HG03432 (cell line): ENCODE measurements around the gene FLCN.
"Not testable (repeated sequence)": the region's sequence is repeated elsewhere in the genome, so short reads cannot be mapped to it uniquely, and the experiment has no call there.

Experiments
- ATAC-seq: cut with Tn5 transposase; IDR thresholded peaks from one replicate; pipeline ENCODE4 v1.9.1; 2021; ENCODE audit warnings: mild to moderate bottlenecking, moderate library complexity; ENCODE audit not compliant: unreplicated experiment

FLCN gene

GRCh38 chr17:17188586-17188985, 48.4 kb downstream of the FLCN start:
- no peak for ATAC-seq

GRCh38 chr17:17186551-17187505, 50.1 kb downstream of the FLCN start:
- ATAC-seq, result no peak

DNA sequence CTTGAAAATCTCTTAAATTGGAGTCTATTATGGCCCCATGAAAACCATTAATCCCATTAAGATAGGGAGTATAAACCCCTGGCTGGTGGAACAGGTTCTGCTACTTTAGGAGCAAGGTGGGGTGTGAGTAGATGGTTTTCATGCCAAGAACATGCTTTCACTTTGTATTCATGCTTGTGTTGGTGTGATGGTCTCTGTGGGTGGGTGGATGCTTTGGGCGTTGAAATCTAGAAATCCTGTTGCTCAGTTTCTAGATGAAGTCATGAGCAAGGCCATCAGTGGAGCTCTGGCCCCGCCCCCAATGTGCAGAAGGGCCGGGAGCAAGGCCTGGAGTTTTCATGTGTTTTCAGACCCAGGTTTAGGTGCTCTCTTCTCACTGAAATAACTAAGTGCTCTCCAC, 50.9 kb downstream of the FLCN start:
- no peak for ATAC-seq

- not testable (repeated sequence) for ATAC-seq
Observed at GRCh38 chr17:17184985-17185757, 51.8 kb downstream of the FLCN start.

DNA sequence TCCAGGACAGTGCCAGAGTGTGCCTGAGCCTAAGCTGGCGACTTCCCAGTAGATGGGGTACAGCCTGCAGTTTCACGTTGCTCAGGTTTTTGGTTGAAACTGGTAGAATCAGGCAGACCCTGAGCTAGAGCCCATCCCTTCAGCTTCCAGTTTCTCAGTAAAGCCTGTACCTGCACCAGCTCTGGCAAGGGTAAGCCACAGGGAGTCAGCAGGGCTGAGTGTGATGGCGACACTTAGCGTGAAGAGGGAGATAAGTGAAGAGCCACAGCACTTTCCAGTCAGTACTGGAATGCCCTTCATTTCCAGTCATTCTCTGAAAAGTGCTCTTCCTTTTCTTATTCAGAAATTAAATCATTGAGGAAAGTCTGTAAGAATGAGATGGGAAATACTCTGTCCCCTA, 53.2 kb downstream of the FLCN start:
- no peak for ATAC-seq

DNA sequence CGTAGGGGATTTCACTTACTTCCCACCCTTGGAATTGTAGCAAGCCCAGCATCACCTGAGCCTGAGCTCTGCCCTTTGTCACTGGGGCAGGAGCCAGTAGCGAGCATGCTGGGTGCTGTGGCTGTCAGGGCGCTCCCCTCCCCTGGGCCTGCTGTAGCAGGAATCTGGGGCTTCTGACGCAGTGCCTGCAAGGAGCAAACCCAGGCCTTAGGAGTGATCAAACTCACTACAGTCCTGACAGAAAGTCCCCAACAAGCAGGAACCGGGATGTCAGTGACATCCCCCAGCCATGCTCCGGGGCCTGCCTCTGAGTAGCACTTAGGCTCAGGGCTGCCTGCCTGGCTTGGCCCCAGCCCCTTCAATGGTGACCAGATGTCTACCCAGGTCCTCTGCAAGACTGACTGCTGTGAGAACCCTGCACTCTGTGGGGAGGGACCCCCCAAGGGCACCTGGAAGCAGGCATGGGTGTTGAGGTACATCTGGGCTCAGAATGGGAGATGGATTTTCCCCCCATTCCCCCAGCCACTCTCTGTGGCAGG, 54.3 kb downstream of the FLCN start:
- no peak for ATAC-seq

GRCh38 chr17:17181666-17182597, 55.0 kb downstream of the FLCN start:
- ATAC-seq, result no peak

GRCh38 chr17:17180741-17181525, 56.0 kb downstream of the FLCN start:
- ATAC-seq, result no peak

- ATAC-seq, result no peak
Observed at GRCh38 chr17:17180141-17180603, 56.8 kb downstream of the FLCN start.

DNA sequence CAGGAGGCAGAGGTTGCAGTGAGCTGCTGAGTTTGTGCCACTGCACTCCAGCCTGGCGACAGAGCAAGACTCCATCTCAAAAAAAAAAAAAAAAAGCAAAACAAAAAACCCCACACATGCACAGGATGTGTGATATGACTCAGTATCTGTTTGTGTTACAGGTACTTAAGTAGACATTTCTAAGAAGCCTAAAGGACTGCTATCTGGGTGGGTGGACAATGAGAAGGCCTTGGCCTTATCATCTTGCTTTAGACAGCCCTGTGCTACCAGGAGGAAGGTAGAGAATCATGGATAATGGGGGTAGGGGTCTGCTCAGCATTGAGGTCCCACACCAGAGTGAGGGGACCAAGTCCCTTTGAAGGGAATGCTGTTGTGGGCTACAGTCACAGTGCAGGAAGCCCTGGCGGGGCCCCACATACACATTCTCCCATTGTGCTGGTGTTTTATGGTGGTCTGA, 57.6 kb downstream of the FLCN start:
- peak; percentile 65 for ATAC-seq

GRCh38 chr17:17177176-17177575, 59.8 kb downstream of the FLCN start:
- ATAC-seq, result no peak

DNA sequence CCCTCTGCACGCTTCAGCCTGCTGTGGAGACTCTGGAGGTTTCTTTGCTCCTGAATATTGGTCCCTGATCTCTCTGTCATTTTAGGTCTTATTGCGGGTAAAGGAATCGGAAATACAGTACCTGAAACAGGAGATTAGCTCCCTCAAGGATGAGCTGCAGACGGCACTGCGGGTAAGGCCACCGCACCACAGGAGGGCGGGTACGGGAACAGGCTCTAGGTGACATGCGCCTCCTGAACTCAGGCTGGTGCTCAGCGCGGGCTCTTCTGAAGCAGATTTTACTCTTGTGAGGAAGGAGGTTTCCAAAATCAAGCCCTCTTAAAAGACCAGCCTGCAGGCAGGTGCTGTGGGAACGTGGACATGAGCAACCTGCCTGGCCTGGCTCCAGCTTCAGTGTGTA, 60.6 kb downstream of the FLCN start:
- ATAC-seq, result no peak

DNA sequence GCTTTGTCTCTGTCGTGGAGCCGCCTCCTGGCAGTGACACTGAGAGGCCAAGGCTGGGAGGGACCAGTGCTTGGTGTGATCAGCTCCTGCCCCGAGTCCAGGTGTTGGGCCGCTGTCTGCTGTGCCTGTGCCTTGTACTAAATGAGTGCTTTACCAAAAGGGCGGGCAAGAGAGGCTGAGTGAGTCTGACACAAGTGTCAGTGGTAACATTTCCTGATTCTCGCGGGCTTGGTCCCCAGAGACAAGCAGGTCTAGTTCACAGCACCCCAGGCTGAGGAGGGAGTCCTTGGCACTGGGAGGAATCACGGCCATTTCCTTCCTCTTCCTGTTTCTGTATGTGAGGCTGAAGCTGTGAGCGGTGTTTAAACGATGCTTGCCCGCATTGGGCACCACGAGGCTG, 61.1 kb downstream of the FLCN start:
- peak; percentile 32 for ATAC-seq

DNA sequence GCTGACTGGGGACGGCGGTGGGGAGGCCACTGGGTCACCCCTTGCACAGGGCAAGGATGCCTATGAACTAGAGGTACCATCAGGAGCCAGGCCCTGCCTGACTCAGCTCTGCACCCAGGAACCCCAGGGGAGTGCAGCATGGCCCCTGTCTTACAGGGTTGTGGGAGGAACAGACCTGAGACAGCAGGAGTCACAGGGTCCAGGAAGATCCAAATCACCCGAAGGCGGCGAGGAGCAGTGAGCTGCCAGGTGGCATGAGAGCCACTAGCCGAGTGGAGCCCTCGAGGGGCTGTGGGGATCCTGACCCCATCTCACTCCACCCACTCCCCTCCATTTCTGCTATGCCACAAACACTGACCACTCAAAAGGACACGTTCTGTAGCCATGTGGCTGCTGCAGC, 61.6 kb downstream of the FLCN start:
- no peak for ATAC-seq

GRCh38 chr17:17173921-17174320, 63.0 kb downstream of the FLCN start:
- ATAC-seq, result no peak

GRCh38 chr17:17172990-17173389, 64.0 kb downstream of the FLCN start:
- ATAC-seq, result no peak

DNA sequence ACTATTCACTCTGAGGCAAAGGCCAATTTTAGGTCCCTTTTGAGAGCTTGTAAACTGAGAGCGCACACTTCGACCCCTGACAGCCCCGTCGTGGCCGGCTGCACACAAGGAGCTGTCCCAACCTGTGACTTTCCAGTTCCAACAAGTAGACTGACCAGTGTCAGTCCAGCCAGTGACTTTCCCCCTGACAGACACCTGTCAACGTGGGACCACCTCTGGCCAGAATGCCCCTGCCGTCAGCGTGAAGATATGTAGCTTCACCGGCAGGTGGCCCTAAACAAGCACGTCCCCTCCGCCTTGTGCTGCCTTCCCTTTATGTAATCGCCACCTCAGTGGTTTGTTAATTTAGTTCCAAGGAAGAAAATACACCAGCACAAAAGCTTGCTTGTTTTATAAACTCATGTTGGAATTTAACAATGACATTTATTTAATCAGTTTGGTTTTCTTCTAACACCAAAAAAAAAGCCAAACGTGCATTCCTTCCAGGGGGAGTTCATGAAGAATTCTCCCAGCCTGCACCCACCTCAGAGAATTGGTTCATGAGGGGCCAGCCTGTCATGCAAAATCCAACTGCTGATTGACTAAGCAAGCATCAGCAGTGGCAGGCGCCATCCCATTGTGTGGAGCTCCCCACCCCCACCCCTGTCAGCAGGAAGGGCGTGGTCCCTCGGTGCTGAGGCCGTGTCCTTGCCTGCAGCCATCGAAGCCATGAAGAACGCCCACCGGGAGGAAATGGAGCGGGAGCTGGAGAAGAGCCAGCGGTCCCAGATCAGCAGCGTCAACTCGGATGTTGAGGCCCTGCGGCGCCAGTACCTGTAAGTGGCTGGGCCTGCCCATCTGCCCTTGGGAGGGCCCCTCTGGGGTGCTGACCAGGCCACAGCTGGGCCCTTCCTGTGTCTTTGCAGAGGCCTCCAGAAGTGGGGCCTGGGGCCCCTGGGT, 64.7 kb downstream of the FLCN start:
- ATAC-seq, result no peak

DNA sequence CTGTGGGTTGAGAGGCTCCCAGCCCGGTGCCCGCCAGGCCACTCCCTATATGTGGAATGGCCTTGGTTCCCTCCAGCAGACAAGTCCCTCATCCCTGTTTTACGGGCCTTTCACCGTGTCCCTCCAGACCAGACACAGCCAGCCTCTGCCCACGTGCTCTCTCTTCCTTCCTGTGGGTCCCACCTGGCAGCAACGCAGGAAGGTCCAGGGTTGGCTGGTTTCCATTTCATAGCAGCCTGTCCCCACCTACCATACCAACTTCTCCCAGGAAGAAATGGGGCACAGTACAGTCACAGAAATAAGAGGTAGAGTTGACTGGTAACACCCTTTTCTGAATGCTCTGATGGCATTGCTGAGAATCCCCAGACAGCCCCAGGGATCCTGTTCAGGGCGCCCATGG, 65.8 kb downstream of the FLCN start:
- ATAC-seq, result no peak
